ENCODE data around the gene GATA3. TPM values are rescaled to one million over a fixed set of nuclear protein-coding genes. Genes with fewer than 3 reads are reported as not detected.

Gene GATA3
- total and polyA plus RNA-seq, 2 of the 8 experiments (the other 6 are each of a cell fraction or from before 2014, with no cell fraction given), result 0.02 to 0.43 TPM

- H3K23me2 ChIP-seq (ENCODE audit: low read depth, low read length), result no peaks in the 10 kb centered on the region
- H3K4me2 ChIP-seq (ENCODE audit: insufficient read depth in 1 of 2, low read depth in 2 of 2, low read length in 2 of 2), result no peak overlapping the region
- H2BK12ac ChIP-seq (ENCODE audit: low read depth, low read length), result no peak overlapping the region
- no peak overlapping the region for H4K8ac ChIP-seq (ENCODE audit: extremely low read depth, insufficient read depth, low read length)
- no peaks in the 10 kb centered on the region for H3K9me3 ChIP-seq (ENCODE audit: insufficient read depth in 2 of 2, low read depth in 1 of 2, low read length in 1 of 2)
- H3K23ac ChIP-seq (ENCODE audit: insufficient read length), result no peak overlapping the region
- POLR2A ChIA-PET (ENCODE audit: partially characterized antibody), result no interaction called here
- H2AFZ ChIP-seq (ENCODE audit: low read length), result no peak overlapping the region
- H3K9ac ChIP-seq (replicated peaks in 1 of 4; ENCODE audit: extremely low read depth in 1 of 4, low read depth in 3 of 4, low read length in 3 of 4), result no peak overlapping the region
- H3K4me3 ChIP-seq (ENCODE audit: extremely low read depth in 1 of 4, insufficient read depth in 2 of 4, low read depth in 3 of 4, low read length in 4 of 4), result no peak overlapping the region
- FAIRE-seq, result no peak
- H3K4ac ChIP-seq (replicated peaks; ENCODE audit: insufficient read length, low read depth, low read length), result no peak overlapping the region
- H4K5ac ChIP-seq (ENCODE audit: insufficient read length, low read depth, low read length), result no peak overlapping the region
- no peak overlapping the region for H3K14ac ChIP-seq (ENCODE audit: insufficient read length)
- CTCF ChIA-PET (ENCODE audit: partially characterized antibody), result interaction anchor here (1.0 to 1.4 kb wide), 2 partner anchors 15 kb away, joined by 4 read pairs; no protein-coding TSS in a partner anchor
- TF ChIP-seq PHF8 (conservative IDR thresholded peaks at IDR 0.05; ENCODE audit: low read depth, low read length) (no peak), POLR2AphosphoS5 (IDR thresholded peaks at IDR 0.05; ENCODE audit: low read depth, low read length) (no peak), CHD2 (IDR thresholded peaks at IDR 0.05; ENCODE audit: low read length) (no peak), KDM1A (IDR thresholded peaks at IDR 0.05; ENCODE audit: borderline replicate concordance, low read length) (no peak), JUN (IDR thresholded peaks at IDR 0.05; ENCODE audit: low read depth, low read length) (no peak), KDM5A (IDR thresholded peaks at IDR 0.05; ENCODE audit: low read length) (no peak), CEBPB (IDR thresholded peaks at IDR 0.05; ENCODE audit: low read depth, low read length) (no peak), BRCA1 (IDR thresholded peaks at IDR 0.05; ENCODE audit: low read depth, low read length) (no peak), CHD1 (IDR thresholded peaks at IDR 0.05; ENCODE audit: low read depth, low read length) (no peak), RFX5 (IDR thresholded peaks at IDR 0.05; ENCODE audit: borderline replicate concordance, low read depth, low read length) (no peak)
- 88% methylated on average over 5 of the region's 5 CpGs; no CpG with 5 or more reads in 1 of the 2 experiments for WGBS, 2 experiments (ENCODE audit: extremely low coverage in 1 of 2, insufficient coverage in 1 of 2, insufficient read length in 1 of 2, insufficient replicate concordance in 2 of 2, low coverage in 1 of 2, low lambda C conversion rate in 2 of 2, missing lambda C conversion rate in 1 of 2)
- no peak overlapping the region for H3K27ac ChIP-seq (ENCODE audit: low read depth, low read length)
- no peaks in the 10 kb centered on the region for H3K79me1 ChIP-seq (ENCODE audit: low read depth, low read length)
- H4K20me1 ChIP-seq (replicated peaks in 1 of 2; ENCODE audit: control insufficient read depth in 1 of 2, insufficient read depth in 2 of 2, low read length in 2 of 2), result no peaks in the 10 kb centered on the region
- no peaks in the 10 kb centered on the region for H3K36me3 ChIP-seq (ENCODE audit: control insufficient read depth in 2 of 4, insufficient read depth in 4 of 4, low read length in 3 of 4)
- no peak overlapping the region for H2BK120ac ChIP-seq (replicated peaks; ENCODE audit: low read depth, low read length)
- no peak overlapping the region for H3K18ac ChIP-seq (ENCODE audit: extremely low read depth, low read length)
- H3K27me3 ChIP-seq (replicated peaks in 1 of 4; ENCODE audit: control insufficient read depth in 3 of 4, extremely low read depth in 1 of 4, insufficient read depth in 3 of 4, low read length in 3 of 4), result no peaks in the 10 kb centered on the region
- H3K79me2 ChIP-seq (ENCODE audit: control insufficient read depth in 1 of 2, insufficient read depth in 2 of 2, low read length in 2 of 2), result no peaks in the 10 kb centered on the region
- no peak overlapping the region for H4K91ac ChIP-seq (replicated peaks; ENCODE audit: insufficient read length, low read length)
- no peak overlapping the region for H2BK15ac ChIP-seq (ENCODE audit: low read length)
- no peak overlapping the region for H3K56ac ChIP-seq (replicated peaks; ENCODE audit: insufficient read length, low read depth, low read length)
- no peak overlapping the region for H2BK20ac ChIP-seq (ENCODE audit: low read length)
- H3K4me1 ChIP-seq (replicated peaks in 1 of 4; ENCODE audit: control insufficient read depth in 3 of 4, insufficient read depth in 4 of 4, low read length in 3 of 4), result peaks cover 0 to 5% (median 0%) of the 10 kb centered on the region in 4 experiments; a peak in 1 of 7 replicates
- no peak for DNase-seq (ENCODE audit: low read depth in 1 of 2, low spot score in 2 of 2)
- H2AK5ac ChIP-seq (ENCODE audit: low read depth, low read length), result no peak overlapping the region
- H2BK5ac ChIP-seq (ENCODE audit: low read depth, low read length), result no peak overlapping the region
These were observed 42.4 kb downstream of the GATA3 start for GRCh38 chr10:8096931-8097330.

All from H1 (cell line).